HFFc6 (cell line): ENCODE results near the gene TEKT3. TPM values are rescaled to one million over a fixed set of nuclear protein-coding genes. Genes with fewer than 3 reads are reported as not detected.

ENCODE experiments used
- DNase-seq: peaks from one replicate; pipeline ENCODE4 v3.0.0-alpha.2; 2018
- H3K27ac Mint-ChIP-seq: 2 replicates; pipeline ENCODE4 v1.8.0; 2020; ENCODE audit warnings: mild to moderate bottlenecking, mixed read lengths
- H3K27me3 Mint-ChIP-seq: 2 replicates; pipeline ENCODE4 v1.8.0; 2021; ENCODE audit warnings: mild to moderate bottlenecking, moderate library complexity, mixed read lengths; ENCODE audit not compliant: insufficient read depth
- H3K36me3 Mint-ChIP-seq: 2 replicates; pipeline ENCODE4 v1.8.0; 2021; ENCODE audit warnings: low read depth, mixed read lengths
- H3K4me1 Mint-ChIP-seq: 2 replicates; pipeline ENCODE4 v1.8.0; 2020; ENCODE audit warnings: low read depth, mixed read lengths
- H3K4me3 Mint-ChIP-seq: 2 replicates; pipeline ENCODE4 v1.8.0; 2020; ENCODE audit warnings: mild to moderate bottlenecking, moderate library complexity, mixed read lengths
- H3K9me3 Mint-ChIP-seq: 2 replicates; pipeline ENCODE4 v1.8.0; 2020; ENCODE audit warnings: mild to moderate bottlenecking, mixed read lengths
- total RNA-seq, 6 experiments: library from RNA; stranded (reverse); fragmentation: NEBNext Ultra II Directional; extraction: Animal tissue kit (Norgen Biotek cat#: 25700); gene quantifications; 2 replicates in 1 of 6; 3 replicates in 5 of 6; pipeline ENCODE4 v1.2.3, GENCODE V29; 2021
- TF ChIP-seq, protein P1 (sequence below): fragments of 200-600 bp; sonication (generic); IDR thresholded peaks from 2 replicates; pipeline ENCODE4 v1.5.0; 2021; ENCODE audit warnings: antibody characterized with exemption, mild to moderate bottlenecking

TEKT3 gene
- total RNA-seq, 6 experiments from 2014 or later: not detected

DNA sequence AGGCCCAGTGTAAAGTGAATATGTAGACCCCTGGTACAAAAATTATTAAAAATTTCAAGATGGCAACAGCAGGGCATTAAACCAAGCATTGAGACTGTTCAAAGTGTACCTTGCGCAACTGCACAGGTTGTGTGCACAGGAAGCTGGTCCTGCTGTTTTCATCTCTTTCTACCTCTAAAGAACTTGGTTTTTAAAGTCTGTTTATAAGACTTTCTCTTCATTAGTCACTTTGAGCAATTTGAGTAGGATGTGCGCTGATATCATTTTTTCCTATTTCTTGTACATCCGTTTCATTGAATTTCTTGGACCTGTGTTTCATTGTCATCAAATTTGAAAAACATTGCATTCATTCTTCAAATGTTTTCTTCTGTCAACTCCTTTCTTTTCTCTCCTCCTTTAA lies 59.5 kb downstream of the TEKT3 start:
- no peak for DNase-seq
- no peaks in the 10 kb centered on the region; the same call in 1 of the 2 replicates for H3K9me3 Mint-ChIP-seq
- no peaks in the 10 kb centered on the region for H3K36me3 Mint-ChIP-seq
- H3K27ac Mint-ChIP-seq: no peak overlapping the region
- no peak overlapping the region for H3K4me3 Mint-ChIP-seq
- H3K27me3 Mint-ChIP-seq: peaks cover 7% of the 10 kb centered on the region; the same call in 1 of the 2 replicates
- TF ChIP-seq, protein P1, sequence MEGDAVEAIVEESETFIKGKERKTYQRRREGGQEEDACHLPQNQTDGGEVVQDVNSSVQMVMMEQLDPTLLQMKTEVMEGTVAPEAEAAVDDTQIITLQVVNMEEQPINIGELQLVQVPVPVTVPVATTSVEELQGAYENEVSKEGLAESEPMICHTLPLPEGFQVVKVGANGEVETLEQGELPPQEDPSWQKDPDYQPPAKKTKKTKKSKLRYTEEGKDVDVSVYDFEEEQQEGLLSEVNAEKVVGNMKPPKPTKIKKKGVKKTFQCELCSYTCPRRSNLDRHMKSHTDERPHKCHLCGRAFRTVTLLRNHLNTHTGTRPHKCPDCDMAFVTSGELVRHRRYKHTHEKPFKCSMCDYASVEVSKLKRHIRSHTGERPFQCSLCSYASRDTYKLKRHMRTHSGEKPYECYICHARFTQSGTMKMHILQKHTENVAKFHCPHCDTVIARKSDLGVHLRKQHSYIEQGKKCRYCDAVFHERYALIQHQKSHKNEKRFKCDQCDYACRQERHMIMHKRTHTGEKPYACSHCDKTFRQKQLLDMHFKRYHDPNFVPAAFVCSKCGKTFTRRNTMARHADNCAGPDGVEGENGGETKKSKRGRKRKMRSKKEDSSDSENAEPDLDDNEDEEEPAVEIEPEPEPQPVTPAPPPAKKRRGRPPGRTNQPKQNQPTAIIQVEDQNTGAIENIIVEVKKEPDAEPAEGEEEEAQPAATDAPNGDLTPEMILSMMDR: no peak
- peaks cover 32% of the 10 kb centered on the region for H3K4me1 Mint-ChIP-seq

DNA sequence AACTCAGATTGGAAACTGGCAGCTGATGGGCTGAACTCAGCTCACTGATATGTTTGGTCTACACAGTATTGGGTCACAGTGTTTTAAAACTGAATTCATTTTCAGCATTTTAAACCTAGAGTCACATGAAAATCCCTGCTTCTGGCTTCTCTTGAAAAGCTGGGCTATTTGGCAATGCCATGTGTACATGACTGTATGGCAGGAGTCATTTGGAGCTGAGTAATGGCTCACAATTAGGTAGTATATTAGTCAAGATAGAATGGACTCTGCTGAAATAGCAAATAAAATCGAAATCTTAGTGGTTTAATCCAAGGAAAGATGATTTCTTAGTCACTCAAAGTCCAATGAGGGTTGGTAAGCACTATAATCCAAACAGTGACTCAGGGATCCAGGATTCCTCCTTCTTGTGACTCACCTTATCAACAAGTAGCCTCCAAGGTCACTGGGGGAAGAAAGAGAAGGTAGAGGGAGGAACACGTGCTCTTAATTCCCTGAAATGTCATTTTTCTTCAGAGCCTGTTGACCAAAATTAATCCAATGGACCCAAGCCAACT lies 62.4 kb downstream of the TEKT3 start:
- peaks cover 7% of the 10 kb centered on the region for H3K27me3 Mint-ChIP-seq
- peaks cover 13% of the 10 kb centered on the region for H3K36me3 Mint-ChIP-seq
- peaks cover 42% of the 10 kb centered on the region for H3K4me1 Mint-ChIP-seq
- peaks cover 22% of the 10 kb centered on the region for H3K9me3 Mint-ChIP-seq
- peak; percentile 98 for DNase-seq
- peak overlapping the region; percentile 91 for H3K27ac Mint-ChIP-seq
- TF ChIP-seq, protein P1: no peak
- H3K4me3 Mint-ChIP-seq: peak overlapping the region; percentile 85

DNA sequence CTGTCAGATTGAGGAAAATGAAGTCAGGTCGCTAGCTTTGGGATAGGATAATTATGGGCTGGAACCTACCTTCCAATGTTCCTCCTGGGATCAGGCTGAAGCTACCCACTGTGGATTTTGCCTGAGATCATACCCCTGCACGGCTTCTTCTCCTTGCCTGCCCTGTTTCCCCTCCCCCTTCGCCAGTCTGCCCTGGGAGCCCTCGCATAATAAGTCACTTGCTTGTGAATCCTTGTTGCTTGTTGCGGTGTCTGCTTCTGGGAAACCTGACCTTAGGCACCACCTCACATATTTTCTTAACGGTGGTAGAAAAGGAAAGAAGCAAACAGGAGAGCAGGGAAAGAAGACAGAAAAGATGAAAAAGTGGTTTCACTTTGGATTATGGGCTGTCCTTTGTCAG lies 63.0 kb downstream of the TEKT3 start:
- H3K9me3 Mint-ChIP-seq: peaks cover 28% of the 10 kb centered on the region
- H3K27me3 Mint-ChIP-seq: peaks cover 6% of the 10 kb centered on the region
- TF ChIP-seq, protein P1: no peak
- peaks cover 19% of the 10 kb centered on the region for H3K36me3 Mint-ChIP-seq
- H3K27ac Mint-ChIP-seq: peak overlapping the region; percentile 91
- DNase-seq: no peak
- H3K4me1 Mint-ChIP-seq: peaks cover 48% of the 10 kb centered on the region
- H3K4me3 Mint-ChIP-seq: peak overlapping the region; percentile 85

DNA sequence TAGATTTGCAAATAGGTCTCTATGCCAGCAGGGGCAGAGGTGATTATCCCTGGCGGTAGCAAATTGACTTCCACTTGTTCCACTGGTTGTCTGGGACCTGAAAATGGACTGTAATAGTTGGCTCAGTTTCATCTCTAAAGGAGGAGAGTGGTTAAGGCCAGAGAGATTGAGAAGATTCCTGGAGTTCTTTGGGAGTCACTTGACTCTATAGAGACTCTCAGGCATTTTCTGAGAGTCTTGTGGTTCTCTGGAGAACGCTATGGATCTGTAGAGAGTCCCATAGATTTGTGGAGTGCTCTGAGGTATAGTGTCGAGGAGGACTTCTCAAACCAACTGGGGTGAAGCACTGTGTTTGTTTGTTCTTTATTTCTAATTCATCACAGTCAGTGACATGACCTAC lies 67.4 kb downstream of the TEKT3 start:
- no peak overlapping the region for H3K4me3 Mint-ChIP-seq
- H3K36me3 Mint-ChIP-seq: peaks cover 19% of the 10 kb centered on the region
- H3K4me1 Mint-ChIP-seq: peaks cover 53% of the 10 kb centered on the region
- no peak for DNase-seq
- H3K27ac Mint-ChIP-seq: no peak overlapping the region
- TF ChIP-seq, protein P1: no peak
- H3K9me3 Mint-ChIP-seq: peaks cover 28% of the 10 kb centered on the region
- peaks cover 12% of the 10 kb centered on the region for H3K27me3 Mint-ChIP-seq

DNA sequence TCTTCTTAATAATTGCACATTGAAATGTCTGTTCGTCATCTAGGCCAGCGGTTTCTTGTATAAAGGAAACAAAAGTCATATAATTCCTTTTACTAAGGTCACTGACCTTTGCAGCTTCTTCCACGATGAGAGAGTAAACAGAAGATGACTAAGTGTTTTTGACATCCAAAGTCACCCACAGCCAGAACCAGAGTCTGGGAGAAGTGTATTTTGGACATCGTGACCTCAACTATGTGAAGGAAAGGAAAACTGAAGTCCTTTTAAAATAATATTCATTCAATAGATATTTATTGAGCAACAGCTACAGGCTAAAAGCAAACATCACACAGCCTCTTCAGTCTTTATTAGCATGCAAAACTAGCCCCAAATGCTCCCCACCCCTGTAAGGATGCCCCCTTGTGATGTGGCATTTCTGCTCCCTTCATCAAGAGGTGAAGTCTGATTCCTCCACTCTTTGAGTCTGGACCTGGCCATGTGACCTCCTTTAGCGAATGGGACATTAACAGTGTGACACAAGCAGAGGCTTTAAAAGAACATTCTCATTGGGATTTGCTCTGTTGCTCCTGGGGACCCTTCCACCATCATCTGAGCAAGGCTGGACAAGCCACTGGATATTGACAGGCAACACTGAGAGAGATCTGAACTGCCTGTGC lies 68.1 kb downstream of the TEKT3 start:
- Mint-ChIP-seq H3K4me3 (peak overlapping the region; percentile 11; the same call in 1 of the 2 replicates), H3K9me3 (peaks cover 28% of the 10 kb centered on the region), H3K36me3 (peaks cover 19% of the 10 kb centered on the region), H3K27ac (peak overlapping the region; percentile 74), H3K27me3 (peaks cover 12% of the 10 kb centered on the region), H3K4me1 (peaks cover 45% of the 10 kb centered on the region)
- DNase-seq: peak; percentile 97
- TF ChIP-seq, protein P1: peak; percentile 19; the same call in 1 of the 2 replicates
